Ascending aorta (tissue), 2 donors: ENCODE data around the gene SH3BGRL2. TPM values are rescaled to one million over a fixed set of nuclear protein-coding genes. Genes with fewer than 3 reads are reported as not detected.

ENCODE experiments used
- DNase-seq, 2 donors: peaks; one replicate each; pipeline ENCODE4 v3.0.0-alpha.2; 2019; ENCODE audit warnings: low spot score in 2 of 2
- H3K27ac ChIP-seq, 2 donors: fragments of 200-600 bp; sonication (generic); one replicate each; pipeline ENCODE4 v1.5.1; 2016 to 2017; ENCODE audit warnings: mild to moderate bottlenecking in 1 of 2
- H3K27me3 ChIP-seq: fragments of 200-600 bp; sonication (generic); one replicate; pipeline ENCODE4 v1.5.1; 2017
- H3K36me3 ChIP-seq, 2 donors: fragments of 200-600 bp; sonication (generic); one replicate each; pipeline ENCODE4 v1.5.1; 2016
- H3K4me1 ChIP-seq, 2 donors: fragments of 200-600 bp; sonication (generic); one replicate each; pipeline ENCODE4 v1.5.1; 2016 to 2017; ENCODE audit warnings: mild to moderate bottlenecking in 1 of 2
- H3K4me3 ChIP-seq, 2 donors: fragments of 200-600 bp; sonication (generic); one replicate each; pipeline ENCODE4 v1.5.1; 2016 to 2017; ENCODE audit warnings: mild to moderate bottlenecking in 1 of 2
- H3K9me3 ChIP-seq, 2 donors: fragments of 200-600 bp; sonication (generic); one replicate each; pipeline ENCODE4 v1.5.1; 2016
- intact Hi-C: fragments of 100-400 bp; cut with DNase I; formaldehyde crosslinking; loops from one replicate; pipeline ENCODE4 v1.15.1; 2023
- total RNA-seq: library from RNA; depleted of rRNA; stranded (reverse); fragments of >200 nt; gene quantifications from one replicate; pipeline ENCODE4 v1.1.0, GENCODE V29; 2016
- TF ChIP-seq, protein P1 (sequence below), 3 experiments: fragments of 200-600 bp in 2 of 3; fragments of 450-650 bp in 1 of 3; sonication (generic) in 2 of 3; IDR thresholded peaks; one replicate each; pipeline ENCODE4 v1.5.1; 2016 to 2019; ENCODE audit warnings: antibody characterized with exemption in 3 of 3, mild to moderate bottlenecking in 1 of 3, moderate library complexity in 1 of 3

Gene SH3BGRL2
- total RNA-seq, 1 donor from 2014 or later = 73.0 TPM

- Histone ChIP-seq H3K4me3 (no peak overlapping the region), H3K36me3 (no peaks in the 10 kb centered on the region), H3K27me3 (no peaks in the 10 kb centered on the region), H3K4me1 (no peaks in the 10 kb centered on the region), H3K9me3 (no peaks in the 10 kb centered on the region), H3K27ac (no peak overlapping the region)
- intact Hi-C loops = no loop called here
- DNase-seq = no peak
- TF ChIP-seq, protein P1, sequence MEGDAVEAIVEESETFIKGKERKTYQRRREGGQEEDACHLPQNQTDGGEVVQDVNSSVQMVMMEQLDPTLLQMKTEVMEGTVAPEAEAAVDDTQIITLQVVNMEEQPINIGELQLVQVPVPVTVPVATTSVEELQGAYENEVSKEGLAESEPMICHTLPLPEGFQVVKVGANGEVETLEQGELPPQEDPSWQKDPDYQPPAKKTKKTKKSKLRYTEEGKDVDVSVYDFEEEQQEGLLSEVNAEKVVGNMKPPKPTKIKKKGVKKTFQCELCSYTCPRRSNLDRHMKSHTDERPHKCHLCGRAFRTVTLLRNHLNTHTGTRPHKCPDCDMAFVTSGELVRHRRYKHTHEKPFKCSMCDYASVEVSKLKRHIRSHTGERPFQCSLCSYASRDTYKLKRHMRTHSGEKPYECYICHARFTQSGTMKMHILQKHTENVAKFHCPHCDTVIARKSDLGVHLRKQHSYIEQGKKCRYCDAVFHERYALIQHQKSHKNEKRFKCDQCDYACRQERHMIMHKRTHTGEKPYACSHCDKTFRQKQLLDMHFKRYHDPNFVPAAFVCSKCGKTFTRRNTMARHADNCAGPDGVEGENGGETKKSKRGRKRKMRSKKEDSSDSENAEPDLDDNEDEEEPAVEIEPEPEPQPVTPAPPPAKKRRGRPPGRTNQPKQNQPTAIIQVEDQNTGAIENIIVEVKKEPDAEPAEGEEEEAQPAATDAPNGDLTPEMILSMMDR (IDR thresholded peaks at IDR 0.05) = no peak
These were observed 119.7 kb downstream of the SH3BGRL2 start for GRCh38 chr6:79750806-79751205.

Other genes starting within 250 kb of the SH3BGRL2 start
- gene LCA5, start 93.9 kb upstream of the SH3BGRL2 start, total RNA-seq = 7.2 TPM